ENCODE data around the gene C6. TPM values are rescaled to one million over a fixed set of nuclear protein-coding genes. Genes with fewer than 3 reads are reported as not detected.

Gene C6
- total RNA-seq, 3 donors from 2014 or later (not counting 1 experiment from before 2014, with no cell fraction given): not detected

- DNase-seq (no peak), ATAC-seq (no peak)
- Histone ChIP-seq H3K27ac (ENCODE audit: low read length) (no peak overlapping the region), H3K4me1 (ENCODE audit: control insufficient read depth, insufficient read depth, low read length) (no peaks in the 10 kb centered on the region), H3K27me3 (ENCODE audit: control insufficient read depth, insufficient read depth, low read length) (no peaks in the 10 kb centered on the region), H3K9me3 (ENCODE audit: control insufficient read depth, insufficient read depth, low read length) (no peaks in the 10 kb centered on the region), H3K36me3 (ENCODE audit: control insufficient read depth, insufficient read depth, low read length) (no peaks in the 10 kb centered on the region), H3K4me3 (ENCODE audit: low read length) (no peak overlapping the region)
- intact Hi-C loops (cut with micrococcal nuclease): no loop called here
- H3K36me3 Mint-ChIP-seq: no peaks in the 10 kb centered on the region
- TF ChIP-seq, protein P1, sequence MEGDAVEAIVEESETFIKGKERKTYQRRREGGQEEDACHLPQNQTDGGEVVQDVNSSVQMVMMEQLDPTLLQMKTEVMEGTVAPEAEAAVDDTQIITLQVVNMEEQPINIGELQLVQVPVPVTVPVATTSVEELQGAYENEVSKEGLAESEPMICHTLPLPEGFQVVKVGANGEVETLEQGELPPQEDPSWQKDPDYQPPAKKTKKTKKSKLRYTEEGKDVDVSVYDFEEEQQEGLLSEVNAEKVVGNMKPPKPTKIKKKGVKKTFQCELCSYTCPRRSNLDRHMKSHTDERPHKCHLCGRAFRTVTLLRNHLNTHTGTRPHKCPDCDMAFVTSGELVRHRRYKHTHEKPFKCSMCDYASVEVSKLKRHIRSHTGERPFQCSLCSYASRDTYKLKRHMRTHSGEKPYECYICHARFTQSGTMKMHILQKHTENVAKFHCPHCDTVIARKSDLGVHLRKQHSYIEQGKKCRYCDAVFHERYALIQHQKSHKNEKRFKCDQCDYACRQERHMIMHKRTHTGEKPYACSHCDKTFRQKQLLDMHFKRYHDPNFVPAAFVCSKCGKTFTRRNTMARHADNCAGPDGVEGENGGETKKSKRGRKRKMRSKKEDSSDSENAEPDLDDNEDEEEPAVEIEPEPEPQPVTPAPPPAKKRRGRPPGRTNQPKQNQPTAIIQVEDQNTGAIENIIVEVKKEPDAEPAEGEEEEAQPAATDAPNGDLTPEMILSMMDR (IDR thresholded peaks at IDR 0.05): no peak
- H3K27ac Mint-ChIP-seq: no peak overlapping the region
- H3K27me3 Mint-ChIP-seq (ENCODE audit: low read depth in 2 of 2): no peaks in the 10 kb centered on the region
- peaks cover 9 to 16% of the 10 kb centered on the region in 2 donors for H3K9me3 Mint-ChIP-seq
- no peaks in the 10 kb centered on the region for H3K4me1 Mint-ChIP-seq
- H3K4me3 Mint-ChIP-seq: no peak overlapping the region
- WGBS (ENCODE audit: insufficient coverage): 80% methylated on average over 1 of the region's 2 CpGs
These were observed 37.1 kb upstream of the C6 start for GRCh38 chr5:41250351-41250987.

- Mint-ChIP-seq H3K4me3 (no peak overlapping the region), H3K4me1 (no peaks in the 10 kb centered on the region), H3K9me3 (peaks cover 7 to 10% of the 10 kb centered on the region in 2 donors), H3K27ac (no peak overlapping the region), H3K27me3 (ENCODE audit: low read depth in 2 of 2) (no peaks in the 10 kb centered on the region), H3K36me3 (no peaks in the 10 kb centered on the region)
- H3K4me1 ChIP-seq (ENCODE audit: control insufficient read depth, insufficient read depth, low read length): no peaks in the 10 kb centered on the region
- H3K36me3 ChIP-seq (ENCODE audit: control insufficient read depth, insufficient read depth, low read length): no peaks in the 10 kb centered on the region
- DNase-seq (no peak), ATAC-seq (no peak)
- H3K27me3 ChIP-seq (ENCODE audit: control insufficient read depth, insufficient read depth, low read length): no peaks in the 10 kb centered on the region
- H3K27ac ChIP-seq (ENCODE audit: low read length): no peak overlapping the region
- H3K4me3 ChIP-seq (ENCODE audit: low read length): no peak overlapping the region
- TF ChIP-seq, protein P1 (IDR thresholded peaks at IDR 0.05): no peak
- H3K9me3 ChIP-seq (ENCODE audit: control insufficient read depth, insufficient read depth, low read length): no peaks in the 10 kb centered on the region
- intact Hi-C loops (cut with micrococcal nuclease): no loop called here
- WGBS (ENCODE audit: insufficient coverage): no CpG with 5 or more reads among the region's 1 CpG
These were observed 33.8 kb upstream of the C6 start for GRCh38 chr5:41247135-41247534.

DNA sequence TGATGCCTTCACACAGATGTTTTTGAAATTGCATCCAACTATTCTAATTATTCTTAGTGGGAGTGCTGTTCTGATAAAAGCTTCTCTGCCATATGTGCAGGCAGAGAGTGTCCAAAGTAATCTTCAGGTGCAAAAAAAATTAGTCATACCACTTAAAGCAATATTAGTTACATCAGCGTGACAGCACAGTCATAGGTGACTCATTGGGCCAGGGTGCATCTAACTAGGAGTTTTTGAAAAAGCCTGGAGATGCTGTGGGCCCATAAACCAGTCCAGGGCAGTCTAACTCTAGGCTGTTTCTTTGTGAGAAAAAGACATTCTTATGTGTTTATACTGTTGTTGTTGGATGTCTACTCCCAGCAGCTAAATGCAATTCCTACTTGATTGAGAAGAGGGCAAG is 33.0 kb upstream of the C6 start:
- no peak for ATAC-seq

More for the DNA sequence above, 33.0 kb upstream of the C6 start:
- Histone ChIP-seq H3K4me1 (ENCODE audit: control insufficient read depth, insufficient read depth, low read length) (no peaks in the 10 kb centered on the region), H3K27ac (ENCODE audit: low read length) (no peak overlapping the region), H3K36me3 (ENCODE audit: control insufficient read depth, insufficient read depth, low read length) (no peaks in the 10 kb centered on the region), H3K27me3 (ENCODE audit: control insufficient read depth, insufficient read depth, low read length) (no peaks in the 10 kb centered on the region), H3K9me3 (ENCODE audit: control insufficient read depth, insufficient read depth, low read length) (no peaks in the 10 kb centered on the region), H3K4me3 (ENCODE audit: low read length) (no peak overlapping the region)
- intact Hi-C loops (cut with micrococcal nuclease): no loop called here
- Mint-ChIP-seq H3K27ac (no peak overlapping the region), H3K4me3 (no peak overlapping the region), H3K9me3 (peaks cover 8% of the 10 kb centered on the region in 2 donors), H3K4me1 (no peaks in the 10 kb centered on the region), H3K27me3 (ENCODE audit: low read depth in 2 of 2) (no peaks in the 10 kb centered on the region), H3K36me3 (no peaks in the 10 kb centered on the region)
- 91% methylated on average over 1 of the region's 1 CpG for WGBS (ENCODE audit: insufficient coverage)
- no peak for DNase-seq
- TF ChIP-seq, protein P1 (IDR thresholded peaks at IDR 0.05): no peak
